Mucosa of rectum (tissue), 2 donors: Measurements from ENCODE around the gene IFT52.
"Not testable (repeated sequence)": the region's sequence is repeated elsewhere in the genome, so short reads cannot be mapped to it uniquely, and the experiment has no call there.

Source experiments
- H3K27ac ChIP-seq, 2 donors: one replicate each; pipeline ENCODE4 v1.7.0; 2013; ENCODE audit warnings: inconsistent platforms in 2 of 2, low read depth in 2 of 2, low read length in 2 of 2
- H3K27me3 ChIP-seq, 2 donors: one replicate each; pipeline ENCODE4 v1.7.0; 2013; ENCODE audit warnings: low read length in 2 of 2; ENCODE audit not compliant: control insufficient read depth in 2 of 2, insufficient read depth in 2 of 2
- H3K36me3 ChIP-seq, 2 donors: one replicate each; pipeline ENCODE4 v1.7.0; 2013; ENCODE audit warnings: low read length in 2 of 2; ENCODE audit not compliant: control insufficient read depth in 2 of 2, insufficient read depth in 2 of 2
- H3K4me1 ChIP-seq, 2 donors: one replicate each; pipeline ENCODE4 v1.7.0; 2013; ENCODE audit warnings: low read length in 2 of 2, mild to moderate bottlenecking in 1 of 2; ENCODE audit not compliant: control insufficient read depth in 2 of 2, insufficient read depth in 2 of 2
- H3K4me3 ChIP-seq, 2 donors: one replicate each; pipeline ENCODE4 v1.7.0; 2013; ENCODE audit warnings: low read length in 2 of 2
- H3K9ac ChIP-seq, 2 donors: one replicate each; pipeline ENCODE4 v1.7.0; 2013; ENCODE audit warnings: low read length in 2 of 2, low read depth in 1 of 2, mild to moderate bottlenecking in 1 of 2
- H3K9me3 ChIP-seq, 2 donors: one replicate each; pipeline ENCODE4 v1.7.0; 2013; ENCODE audit warnings: low read length in 2 of 2; ENCODE audit not compliant: control insufficient read depth in 2 of 2
- donor health status: healthy.
- donor health status: Normal muscosa, but diverticular disease.

IFT52 gene

GRCh38 chr20:43631598-43631997 lies 40.9 kb downstream of the IFT52 start:
- H3K4me3 ChIP-seq = no peak overlapping the region
- H3K27ac ChIP-seq = no peak overlapping the region
- H3K9ac ChIP-seq = no peak overlapping the region
- no peaks in the 10 kb centered on the region for H3K4me1 ChIP-seq
- H3K27me3 ChIP-seq = no peaks in the 10 kb centered on the region
- H3K9me3 ChIP-seq = no peaks in the 10 kb centered on the region
- peaks cover 9 to 15% of the 10 kb centered on the region in 2 donors for H3K36me3 ChIP-seq

GRCh38 chr20:43636429-43636828 lies 45.7 kb downstream of the IFT52 start:
- no peaks in the 10 kb centered on the region for H3K9me3 ChIP-seq
- H3K4me1 ChIP-seq = no peaks in the 10 kb centered on the region
- H3K27me3 ChIP-seq = no peaks in the 10 kb centered on the region
- no peak overlapping the region for H3K4me3 ChIP-seq
- no peak overlapping the region for H3K9ac ChIP-seq
- H3K27ac ChIP-seq = no peak overlapping the region
- H3K36me3 ChIP-seq = peaks cover 13 to 25% of the 10 kb centered on the region in 2 donors

GRCh38 chr20:43642548-43642947 lies 51.8 kb downstream of the IFT52 start:
- no peaks in the 10 kb centered on the region for H3K9me3 ChIP-seq
- no peak overlapping the region for H3K4me3 ChIP-seq
- peaks cover 8 to 26% of the 10 kb centered on the region in 2 donors for H3K36me3 ChIP-seq
- no peak overlapping the region for H3K9ac ChIP-seq
- no peak overlapping the region for H3K27ac ChIP-seq
- no peaks in the 10 kb centered on the region for H3K27me3 ChIP-seq
- no peaks in the 10 kb centered on the region for H3K4me1 ChIP-seq

GRCh38 chr20:43650997-43651525 lies 60.3 kb downstream of the IFT52 start:
- Histone ChIP-seq H3K27ac (no peak overlapping the region), H3K9me3 (no peaks in the 10 kb centered on the region), H3K27me3 (no peaks in the 10 kb centered on the region), H3K36me3 (peaks cover 4 to 6% of the 10 kb centered on the region in 2 donors), H3K4me1 (peaks cover 0 to 3% of the 10 kb centered on the region in 2 donors), H3K4me3 (no peak overlapping the region), H3K9ac (no peak overlapping the region)

GRCh38 chr20:43651650-43652184 lies 61.0 kb downstream of the IFT52 start:
- not testable (repeated sequence) for H3K36me3 ChIP-seq, H3K9ac ChIP-seq, H3K4me1 ChIP-seq, H3K4me3 ChIP-seq, H3K27me3 ChIP-seq, H3K27ac ChIP-seq, H3K9me3 ChIP-seq

- peaks cover 7 to 8% of the 10 kb centered on the region in 2 donors for H3K4me1 ChIP-seq
- peak overlapping the region in 1 of 2 donors; percentile 30 for H3K9ac ChIP-seq
- no peak overlapping the region for H3K4me3 ChIP-seq
- no peaks in the 10 kb centered on the region for H3K9me3 ChIP-seq
- H3K36me3 ChIP-seq = no peaks in the 10 kb centered on the region
- H3K27me3 ChIP-seq = no peaks in the 10 kb centered on the region
- peak overlapping the region; percentile 63 to 77 for H3K27ac ChIP-seq
Observed at GRCh38 chr20:43653966-43654365, 63.2 kb downstream of the IFT52 start.

- H3K9ac ChIP-seq, H3K4me3 ChIP-seq, H3K36me3 ChIP-seq, H3K27ac ChIP-seq, H3K27me3 ChIP-seq, H3K9me3 ChIP-seq, H3K4me1 ChIP-seq: not testable (repeated sequence)
Observed at GRCh38 chr20:43655176-43655575, 64.4 kb downstream of the IFT52 start.

- H3K9me3 ChIP-seq = no peaks in the 10 kb centered on the region
- H3K4me1 ChIP-seq = peaks cover 7 to 8% of the 10 kb centered on the region in 2 donors
- no peak overlapping the region for H3K27ac ChIP-seq
- no peaks in the 10 kb centered on the region for H3K36me3 ChIP-seq
- H3K27me3 ChIP-seq = no peaks in the 10 kb centered on the region
- no peak overlapping the region for H3K4me3 ChIP-seq
- no peak overlapping the region for H3K9ac ChIP-seq
Observed at GRCh38 chr20:43655937-43656336, 65.2 kb downstream of the IFT52 start.

GRCh38 chr20:43658069-43658722 lies 67.5 kb downstream of the IFT52 start:
- Histone ChIP-seq H3K36me3 (no peaks in the 10 kb centered on the region), H3K4me1 (peaks cover 8 to 9% of the 10 kb centered on the region in 2 donors), H3K27ac (peak overlapping the region; percentile 86 to 87), H3K27me3 (no peaks in the 10 kb centered on the region), H3K9me3 (no peaks in the 10 kb centered on the region), H3K4me3 (peak overlapping the region; percentile 79 to 90), H3K9ac (peak overlapping the region; percentile 76 to 92)

- H3K27me3 ChIP-seq = no peaks in the 10 kb centered on the region
- H3K36me3 ChIP-seq = no peaks in the 10 kb centered on the region
- no peak overlapping the region for H3K27ac ChIP-seq
- H3K4me3 ChIP-seq = no peak overlapping the region
- H3K4me1 ChIP-seq = peaks cover 11% of the 10 kb centered on the region in 2 donors
- no peak overlapping the region for H3K9ac ChIP-seq
- H3K9me3 ChIP-seq = no peaks in the 10 kb centered on the region
Observed at GRCh38 chr20:43658723-43659419, 68.1 kb downstream of the IFT52 start.
